Measurements from ENCODE around the gene CCSER1.
A peak's percentile ranks its signal among the peaks of the same experiment; 100 is the strongest.
"Not testable (repeated sequence)": the region's sequence is repeated elsewhere in the genome, so short reads cannot be mapped to it uniquely, and the experiment has no call there.

Gene CCSER1

DNA sequence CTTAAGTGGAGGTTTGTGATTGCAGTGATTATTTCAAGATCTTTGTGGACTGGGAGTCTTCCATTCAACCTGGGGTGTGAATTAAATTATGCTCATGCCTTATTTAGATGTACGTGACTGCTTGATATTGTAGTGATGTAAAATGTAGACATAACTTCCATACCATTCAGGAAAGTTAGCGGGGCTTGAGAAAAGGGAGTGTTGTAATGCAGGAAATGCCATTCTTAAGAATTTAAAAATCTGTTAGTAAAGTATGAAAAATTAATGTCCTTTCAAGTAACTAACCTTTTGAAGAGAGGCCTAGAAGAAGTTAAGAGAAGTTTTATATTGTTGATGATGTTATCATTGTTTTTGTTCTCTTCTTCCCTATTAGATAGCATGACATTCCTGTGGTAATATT lies 318.2 kb downstream of the CCSER1 start:
- no peak for DNase-seq (ENCODE audit: low spot score)

DNA sequence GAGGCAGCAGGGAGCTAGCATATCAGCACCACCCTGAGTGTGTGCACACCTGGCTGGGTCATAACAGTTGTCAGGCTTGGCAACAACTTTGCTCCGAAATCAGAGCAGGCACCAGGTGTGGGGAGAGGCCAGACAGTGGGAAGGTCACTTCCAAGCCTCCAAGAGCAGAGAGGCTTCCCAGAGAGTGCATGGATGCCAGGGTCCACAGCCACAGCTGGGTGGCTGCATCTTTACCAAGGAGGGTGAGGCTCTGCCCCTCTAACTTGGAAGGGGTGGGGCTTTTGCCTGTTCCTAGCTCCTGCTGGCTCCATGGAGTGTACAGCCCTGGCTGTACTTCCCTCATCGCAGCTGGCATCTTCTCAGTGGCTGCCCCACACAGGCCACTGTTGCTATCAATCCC lies 322.4 kb downstream of the CCSER1 start:
- DNase-seq (ENCODE audit: low spot score), result no peak

DNA sequence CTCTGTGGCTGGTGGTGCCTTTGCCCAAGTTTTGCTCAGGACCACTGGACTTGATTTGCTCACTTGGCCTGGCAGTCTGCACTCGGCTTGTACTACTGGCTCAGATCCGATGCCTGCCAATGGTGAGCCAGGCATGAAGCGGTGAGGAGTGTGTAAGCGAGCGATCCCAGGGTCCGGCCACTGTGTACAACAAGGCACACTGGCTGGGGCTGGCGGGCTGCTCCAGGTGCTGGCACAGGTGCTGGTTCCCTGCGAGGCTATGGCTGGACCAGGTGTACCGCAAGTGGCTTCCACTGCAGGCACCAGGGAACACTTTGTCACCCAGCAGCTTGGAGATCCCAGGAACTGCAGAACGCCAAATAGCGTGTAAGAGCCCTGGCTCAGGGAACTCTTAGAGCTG lies 329.7 kb downstream of the CCSER1 start:
- no peak for DNase-seq (ENCODE audit: low spot score)

DNA sequence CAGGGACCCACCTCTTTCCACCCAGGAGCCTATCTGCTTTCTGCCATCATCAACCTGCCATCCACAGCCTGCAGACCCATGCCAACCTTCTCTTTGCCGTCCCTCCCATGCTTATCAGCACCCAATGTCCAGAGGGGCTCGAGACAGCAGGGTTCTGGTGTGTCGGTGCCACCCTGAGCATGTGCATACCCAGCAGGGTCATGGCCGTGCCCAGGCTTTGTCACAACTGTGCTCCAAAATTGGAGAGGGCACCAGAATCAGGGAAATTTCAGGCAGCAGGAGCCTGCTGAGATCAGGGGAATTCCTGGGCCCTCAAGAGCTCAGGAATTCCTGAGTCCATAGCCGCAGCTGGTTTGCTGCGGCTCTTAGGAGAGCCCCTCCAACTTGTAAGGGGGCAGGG lies 330.6 kb downstream of the CCSER1 start:
- no peak for DNase-seq (ENCODE audit: low spot score)

DNA sequence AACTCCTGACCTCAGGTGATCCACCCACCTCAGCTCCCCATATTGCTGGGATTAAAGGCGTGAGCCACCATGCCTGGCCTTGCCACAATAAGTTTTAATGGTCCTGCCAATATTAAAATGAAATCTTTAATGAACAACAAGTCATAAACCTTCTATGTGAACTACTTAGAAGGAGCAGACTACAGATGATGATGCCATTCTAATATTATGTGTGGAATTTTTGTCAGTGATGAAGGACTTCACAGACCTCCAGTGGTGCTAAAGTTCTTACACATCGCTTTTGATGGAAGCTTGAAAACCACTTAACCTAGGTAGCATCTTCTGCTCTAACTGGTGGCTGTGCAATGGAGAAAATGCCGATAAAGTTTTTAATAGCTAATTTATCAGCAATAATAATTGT lies 331.4 kb downstream of the CCSER1 start:
- DNase-seq (ENCODE audit: low spot score), result no peak

DNA sequence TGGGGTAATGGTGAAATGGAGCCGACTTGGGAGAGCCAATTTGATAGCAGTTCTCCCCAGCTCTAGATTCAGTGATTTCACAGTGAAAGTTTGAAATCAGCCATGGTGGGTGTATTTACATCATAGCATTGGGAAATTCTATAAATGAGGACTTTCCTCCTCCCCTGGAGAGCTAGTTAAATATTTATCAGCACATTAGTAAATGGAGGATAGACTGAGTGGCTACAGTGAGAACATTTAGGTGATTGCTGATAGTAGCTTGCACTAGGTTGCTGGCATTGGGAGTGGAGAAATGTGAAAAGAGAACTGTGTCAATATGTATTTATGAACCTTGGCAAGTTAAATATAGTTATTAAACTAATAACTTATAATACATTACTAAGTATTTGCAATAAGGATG lies 347.3 kb downstream of the CCSER1 start:
- peak; percentile 16 for DNase-seq (ENCODE audit: low spot score)

DNA sequence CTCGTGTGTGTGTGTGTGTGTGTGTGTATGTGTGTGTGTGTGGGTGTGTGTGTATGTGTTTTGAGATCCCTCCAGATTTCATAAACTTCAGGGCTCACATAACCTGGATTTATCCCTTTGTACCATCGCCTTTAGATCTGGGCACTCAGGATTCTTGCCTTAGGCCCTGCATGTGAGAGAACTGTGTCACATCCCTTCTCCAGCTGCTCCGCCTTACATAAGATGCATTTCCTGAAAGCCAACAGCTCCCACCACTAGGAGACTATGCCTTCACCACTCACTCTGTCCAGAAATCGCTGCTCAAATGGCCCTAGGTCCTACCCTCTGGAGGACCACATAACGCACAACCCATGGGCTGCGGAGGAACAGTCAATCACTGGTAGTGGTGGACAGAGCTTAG lies 348.8 kb downstream of the CCSER1 start:
- DNase-seq (ENCODE audit: low spot score), result no peak

DNA sequence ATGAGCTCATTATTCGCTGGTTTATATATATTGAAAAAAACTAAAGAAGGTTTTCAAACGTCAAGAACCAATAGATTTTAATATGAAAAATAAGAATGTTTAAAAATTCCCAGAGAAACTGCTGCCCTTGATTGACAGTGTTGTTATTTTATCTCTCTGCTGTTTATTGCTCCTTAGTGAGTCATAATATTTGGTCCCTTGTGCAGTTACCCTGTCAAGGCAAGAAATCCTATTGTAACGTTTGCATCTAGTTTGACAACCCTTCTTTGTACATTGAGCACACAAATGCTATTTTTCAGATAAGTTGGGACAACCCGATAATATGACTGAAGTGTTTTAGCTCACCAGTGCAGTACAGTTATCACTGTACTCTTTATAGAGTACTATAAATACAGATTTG lies 349.4 kb downstream of the CCSER1 start:
- no peak for DNase-seq (ENCODE audit: low spot score)

DNA sequence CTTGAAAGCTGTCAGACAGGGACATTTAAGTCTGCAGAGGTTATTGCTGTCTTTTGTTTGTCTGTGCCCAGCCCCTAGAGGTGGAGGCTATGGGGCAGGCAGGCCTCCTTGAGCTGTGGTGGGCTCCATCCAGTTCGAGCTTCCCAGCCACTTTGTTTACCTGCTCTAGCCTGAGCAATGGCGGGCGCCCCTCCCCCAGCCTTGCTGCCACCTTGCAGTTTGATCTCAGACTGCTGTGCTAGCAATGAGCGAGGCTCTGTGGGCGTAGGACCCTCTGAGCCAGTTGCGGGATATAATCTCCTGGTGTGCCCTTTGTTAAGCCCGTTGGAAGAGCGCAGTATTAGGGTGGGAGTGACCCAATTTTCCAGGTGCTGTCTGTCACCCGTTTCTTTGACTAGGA lies 357.7 kb downstream of the CCSER1 start:
- DNase-seq (ENCODE audit: low spot score), result not testable (repeated sequence)

DNA sequence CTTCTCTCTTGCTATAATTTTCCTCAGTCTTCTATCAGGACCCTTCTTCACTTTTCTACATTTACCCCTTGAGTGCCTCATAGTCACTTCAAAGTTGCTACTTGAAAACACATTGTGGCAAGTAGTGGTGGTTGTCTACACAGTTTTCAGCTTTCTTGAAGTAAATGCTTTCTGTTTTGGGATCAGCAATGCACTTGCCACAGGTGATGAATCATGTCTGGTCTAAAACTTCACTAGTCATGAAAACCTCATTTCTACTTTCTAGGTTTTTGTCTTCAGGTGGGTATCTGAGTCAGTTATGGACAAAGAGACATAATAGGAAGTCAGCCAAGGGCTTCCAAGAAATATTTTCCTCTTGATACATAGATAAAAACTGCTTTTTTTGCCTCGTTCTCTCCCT lies 359.2 kb downstream of the CCSER1 start:
- DNase-seq (ENCODE audit: low spot score), result no peak

DNA sequence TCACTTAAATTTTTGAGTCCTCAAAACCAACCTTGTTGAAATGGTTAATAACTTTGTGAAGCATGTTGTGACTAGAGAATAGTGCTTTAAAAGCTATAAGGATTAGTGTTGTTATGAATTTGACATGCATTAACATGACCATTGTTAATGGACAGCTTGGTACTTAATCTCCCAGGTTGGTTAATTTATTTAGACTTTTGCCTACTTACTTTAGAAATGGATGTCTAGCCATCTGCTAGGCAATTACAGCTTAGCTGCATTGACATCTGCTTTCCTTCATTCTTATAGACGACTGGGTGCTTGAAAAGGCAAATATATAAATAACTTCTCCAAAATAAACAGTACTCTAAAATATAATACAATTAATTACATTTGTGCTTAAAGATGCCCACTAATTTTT lies 368.0 kb downstream of the CCSER1 start:
- DNase-seq (ENCODE audit: low spot score), result no peak

DNA sequence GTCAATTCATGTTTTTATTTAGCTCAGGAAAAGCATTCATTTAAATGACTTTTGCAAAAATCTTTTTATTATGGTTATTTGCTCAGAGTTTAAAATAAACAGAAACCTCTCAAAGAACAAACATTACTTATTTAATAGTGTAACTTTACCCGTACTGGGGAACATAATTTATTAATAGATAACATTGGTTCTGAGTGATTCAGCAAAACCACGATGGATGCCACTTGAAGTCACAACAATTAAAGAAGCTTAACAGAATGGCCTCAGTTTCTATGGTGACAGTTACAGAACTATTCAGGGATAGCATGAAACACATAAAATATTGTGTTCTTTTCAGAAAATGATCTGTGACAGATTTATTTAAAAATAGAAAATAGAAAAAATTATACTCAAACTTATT lies 368.7 kb downstream of the CCSER1 start:
- no peak for DNase-seq (ENCODE audit: low spot score)

DNA sequence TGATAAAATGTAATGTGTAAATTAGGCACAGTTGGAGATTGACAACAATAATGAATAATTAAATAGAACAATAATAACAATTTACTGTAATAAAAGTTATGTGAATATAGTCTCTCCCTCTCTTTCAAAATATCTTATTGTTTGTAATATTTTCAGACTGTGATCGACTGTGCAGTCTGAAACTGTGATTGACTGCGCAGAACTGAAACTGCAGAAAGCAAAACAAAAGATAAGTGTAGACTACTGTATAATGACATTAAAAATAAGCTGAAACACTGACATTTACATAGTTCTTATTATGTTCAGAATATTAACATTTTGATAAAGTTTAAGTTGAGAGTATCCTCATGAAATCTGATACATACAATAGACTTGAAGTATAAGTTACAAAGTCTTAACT lies 371.0 kb downstream of the CCSER1 start:
- no peak for DNase-seq (ENCODE audit: low spot score)

DNA sequence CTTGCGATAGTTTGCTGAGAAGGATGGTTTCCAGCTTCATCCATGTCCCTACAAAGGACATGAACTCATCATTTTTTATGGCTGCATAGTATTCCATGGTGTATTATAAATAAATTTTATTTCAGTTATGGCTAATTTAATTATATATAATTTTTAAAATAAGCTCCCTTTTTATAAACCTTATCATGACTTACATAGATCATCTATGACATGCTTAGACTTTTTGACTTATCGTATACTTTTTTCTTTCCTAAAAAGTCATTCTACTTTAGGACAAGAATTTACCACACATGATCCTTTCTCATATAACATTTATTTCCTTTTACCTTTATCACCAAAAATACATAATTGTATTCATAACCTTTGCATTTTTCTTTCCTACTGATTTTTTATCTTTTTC lies 376.5 kb downstream of the CCSER1 start:
- DNase-seq (ENCODE audit: low spot score), result no peak

DNA sequence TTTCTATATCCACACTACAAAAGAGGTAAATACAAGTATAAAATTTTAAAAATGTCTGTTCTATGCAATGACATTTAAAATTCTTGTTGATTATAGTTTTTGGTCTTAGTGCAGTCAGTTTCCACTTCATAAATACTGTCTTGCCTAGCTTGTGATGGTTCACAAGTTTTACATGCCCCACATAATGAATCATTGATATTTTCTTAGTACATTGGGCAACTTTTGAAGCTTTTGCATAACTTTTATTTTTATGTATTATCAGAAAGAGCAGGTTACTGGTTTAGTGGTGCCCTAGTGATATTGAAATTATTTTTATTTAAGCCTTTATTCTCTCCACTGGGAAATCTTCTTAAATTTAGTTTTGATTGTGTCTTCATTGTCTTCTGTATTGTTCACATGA lies 388.0 kb downstream of the CCSER1 start:
- DNase-seq (ENCODE audit: low spot score), result no peak

DNA sequence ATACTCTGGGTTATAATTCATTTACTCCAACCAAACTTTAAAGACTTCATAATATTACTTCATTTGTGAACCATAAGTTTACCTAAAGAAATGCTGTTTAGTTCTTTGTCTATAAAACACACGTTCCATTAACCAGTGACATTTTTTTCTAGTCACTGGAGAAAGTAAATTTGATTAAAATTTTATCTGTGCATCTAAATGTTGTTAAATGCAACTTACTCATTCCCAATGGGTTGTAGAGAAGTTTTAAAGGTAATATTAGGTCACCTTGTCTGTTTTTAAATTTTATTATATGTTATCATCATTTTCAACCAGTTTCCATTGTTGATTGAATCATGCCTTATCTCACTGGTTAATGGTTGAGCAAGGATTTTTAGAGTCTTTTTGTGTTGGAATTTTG lies 401.4 kb downstream of the CCSER1 start:
- no peak for DNase-seq (ENCODE audit: low spot score)

DNA sequence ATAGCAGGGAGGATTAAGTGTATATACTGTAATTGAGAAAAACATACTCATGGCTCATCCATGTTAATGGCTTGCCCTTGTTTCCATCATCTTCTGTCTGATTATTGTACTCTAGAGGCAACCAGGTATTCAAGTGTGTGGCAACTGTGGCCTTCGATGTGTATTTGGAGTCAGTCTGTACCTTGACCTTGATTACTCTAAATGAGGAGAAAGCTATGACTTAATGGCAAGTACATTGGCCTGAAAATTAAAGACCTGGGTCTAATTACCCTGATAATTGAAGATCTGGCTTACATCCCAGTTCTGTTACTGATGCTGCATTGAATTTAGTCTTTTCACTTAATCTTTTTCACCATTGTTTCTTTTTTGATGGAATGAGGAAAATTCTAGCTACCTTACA lies 409.2 kb downstream of the CCSER1 start:
- DNase-seq (ENCODE audit: low spot score), result no peak

DNA sequence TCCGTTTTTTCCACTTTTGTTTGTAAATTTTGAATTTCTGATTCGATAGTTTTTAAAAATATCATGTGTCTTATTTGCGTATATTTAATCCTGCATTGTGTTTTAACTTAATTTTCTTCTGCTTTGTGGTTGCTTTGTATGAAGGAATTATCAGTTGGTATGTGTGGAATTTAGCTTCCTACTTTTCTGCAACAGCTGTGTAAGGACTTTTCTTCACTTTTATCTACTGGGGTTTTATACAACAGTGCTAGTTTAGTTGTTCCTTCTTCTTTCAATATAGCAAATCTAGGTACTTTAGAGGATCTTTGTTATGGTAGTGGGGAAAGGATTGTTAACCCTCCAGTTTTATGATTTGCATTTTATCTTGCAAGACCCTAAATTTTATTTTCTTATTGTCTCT lies 410.3 kb downstream of the CCSER1 start:
- DNase-seq (ENCODE audit: low spot score), result no peak

DNA sequence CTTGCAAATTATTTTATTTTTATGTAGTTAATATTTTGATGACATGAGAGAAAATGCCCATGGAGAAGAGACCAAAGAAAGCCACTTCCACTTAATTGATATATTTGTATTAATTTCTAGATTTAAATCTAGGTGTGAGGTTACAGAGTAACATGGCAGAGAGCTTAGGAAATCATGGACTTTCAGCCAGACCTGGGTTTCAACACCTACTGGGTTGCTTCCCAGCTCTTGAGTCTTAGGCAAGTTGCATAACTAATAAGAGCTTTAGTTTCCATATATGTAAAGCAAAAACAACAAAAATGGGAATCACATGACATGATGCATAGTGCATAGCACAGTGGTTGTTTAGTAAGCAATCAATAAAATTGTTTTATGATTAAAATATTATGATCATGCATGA lies 413.3 kb downstream of the CCSER1 start:
- DNase-seq (ENCODE audit: low spot score), result peak; percentile 1

DNA sequence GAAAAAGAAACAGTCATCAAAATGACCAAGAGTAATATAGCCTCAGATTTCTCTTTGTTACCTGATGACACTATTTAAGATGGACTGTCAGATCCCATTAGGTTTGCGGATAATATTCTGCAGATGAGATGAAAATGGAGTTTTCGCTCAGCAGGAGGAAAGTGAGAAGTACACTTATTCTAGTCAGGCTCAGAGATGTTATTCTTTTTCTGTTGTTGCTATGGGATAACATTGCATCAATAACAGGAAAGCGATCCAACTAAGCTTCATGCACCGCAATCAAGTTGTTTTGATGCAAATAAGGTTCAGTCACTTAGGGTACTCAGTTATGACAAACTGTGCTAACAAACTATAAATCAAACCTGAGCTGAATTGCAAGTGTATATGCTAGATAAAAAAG lies 415.0 kb downstream of the CCSER1 start:
- DNase-seq (ENCODE audit: low spot score), result no peak

DNA sequence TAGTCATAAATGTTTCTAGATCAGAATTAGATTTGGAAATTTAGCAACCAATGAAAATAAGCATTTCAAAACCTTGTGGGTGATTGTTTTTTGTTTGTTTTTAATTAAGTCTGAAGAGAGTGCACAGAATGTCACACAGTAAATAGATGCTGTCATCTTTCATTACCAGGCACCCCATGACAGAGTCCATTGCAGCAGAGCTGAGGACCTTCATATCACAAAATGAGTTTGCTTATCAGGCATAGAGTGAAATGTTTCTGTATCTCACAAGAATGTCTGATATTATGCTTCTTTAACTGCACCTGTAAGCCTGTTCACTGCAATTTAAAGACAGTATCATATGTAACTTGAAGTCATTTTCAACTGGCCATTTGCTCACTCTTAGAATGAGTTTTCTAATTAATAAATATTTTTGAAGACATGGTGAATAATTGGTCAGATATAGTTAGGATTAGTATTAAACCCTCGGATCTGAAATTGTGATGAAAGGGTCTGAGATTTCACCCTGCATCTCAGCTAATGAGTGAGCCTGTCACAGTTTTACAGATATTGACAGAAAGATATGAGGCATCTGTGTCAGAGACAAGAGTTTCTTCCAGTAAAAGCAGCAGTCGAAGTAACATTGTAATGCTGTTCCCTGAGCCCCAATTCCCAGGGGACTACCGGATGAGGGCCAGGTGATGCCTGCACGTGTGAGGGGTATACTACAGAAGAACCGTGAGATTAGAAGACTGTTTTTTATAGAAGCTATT lies 416.4 kb downstream of the CCSER1 start:
- no peak for DNase-seq (ENCODE audit: low spot score)

DNA sequence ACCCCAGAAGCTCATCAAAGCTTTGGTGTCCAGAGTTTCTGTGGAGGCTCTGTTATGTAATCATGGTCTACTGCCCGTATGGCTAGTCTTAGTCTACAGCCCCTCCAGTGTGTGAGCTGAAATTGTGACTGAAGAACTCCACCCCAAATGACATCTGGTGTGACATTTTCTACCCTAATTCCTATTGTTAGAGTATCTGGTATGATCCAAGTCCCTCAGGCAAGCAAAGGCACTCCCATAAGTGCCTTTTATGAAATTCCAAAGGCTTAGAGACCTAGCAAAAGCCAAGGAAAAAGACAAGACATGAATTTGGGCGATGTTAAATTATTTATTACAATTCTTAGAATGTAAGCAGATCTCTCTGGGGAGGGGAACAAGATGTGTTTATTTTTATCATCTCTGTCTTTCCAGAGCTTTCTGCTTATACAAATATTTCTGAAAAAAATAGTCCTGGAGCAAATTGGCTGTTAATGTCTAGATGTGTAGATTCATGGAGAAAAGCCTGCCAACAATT lies 417.4 kb downstream of the CCSER1 start:
- no peak for DNase-seq (ENCODE audit: low spot score)

DNA sequence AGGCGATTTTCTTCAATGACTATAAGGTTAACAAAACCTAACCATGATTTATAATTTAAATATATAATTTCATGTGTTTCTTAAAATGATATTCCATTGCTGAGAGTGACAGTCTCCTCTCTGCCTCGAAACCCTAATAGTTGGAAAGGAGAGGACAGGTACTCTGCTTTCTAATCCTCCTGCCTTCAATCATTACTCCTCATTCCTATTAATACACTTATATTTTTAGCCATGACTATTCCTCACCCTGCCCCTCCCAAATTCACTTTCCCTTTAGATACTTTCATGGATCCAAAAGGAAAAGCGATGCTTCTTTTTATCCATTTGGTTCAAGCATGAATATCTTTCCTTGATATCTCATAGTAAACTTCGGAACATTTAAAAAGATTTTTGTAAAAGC lies 418.2 kb downstream of the CCSER1 start:
- DNase-seq (ENCODE audit: low spot score), result no peak

DNA sequence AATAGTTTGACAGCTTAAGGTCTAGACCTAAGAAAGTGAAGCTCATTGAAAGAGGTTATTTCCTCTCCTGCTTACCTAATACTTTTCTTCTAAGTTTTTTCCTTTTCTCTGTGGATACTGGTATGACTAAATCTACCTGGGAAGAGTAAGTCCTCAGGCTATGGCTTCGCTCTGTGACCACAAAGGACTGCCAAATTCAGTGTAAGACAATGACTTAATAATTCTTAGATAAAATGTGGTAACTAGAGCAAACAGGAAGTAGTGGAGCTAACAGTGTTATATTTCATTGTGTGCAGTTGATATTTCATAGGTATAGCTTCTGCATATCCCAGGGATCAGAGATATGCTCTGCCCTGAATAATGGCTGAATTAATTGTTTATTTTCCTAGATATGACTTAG lies 418.9 kb downstream of the CCSER1 start:
- no peak for DNase-seq (ENCODE audit: low spot score)
